Activated naive CD8-positive, alpha-beta T cell treated with anti-CD3 and anti-CD28 coated beads, Interleukin-2, amount 10 ng/mL, durations not matched to agents 7 days and 5 days (primary cell): ENCODE measurements around the gene RIMBP2. TPM values are rescaled to one million over a fixed set of nuclear protein-coding genes. Genes with fewer than 3 reads are reported as not detected.
"Not testable (repeated sequence)": the region's sequence is repeated elsewhere in the genome, so short reads cannot be mapped to it uniquely, and the experiment has no call there.

Experiments
- ATAC-seq: fragments of 150-1000 bp; cut with Tn5 transposase; one replicate; pipeline ENCODE4 v1.10.0; 2021; ENCODE audit warnings: low read depth, moderate library complexity
- POLR2A ChIA-PET: fragments of 350-600 bp; sonication (Branson Sonifier 250); formaldehyde crosslinking; loops from one replicate; lab custom pipeline; 2021; ENCODE audit warnings: antibody characterized with exemption; lab: Charles Lee
- DNase-seq: peaks from one replicate; pipeline ENCODE4 v3.0.0; 2021
- H3K27ac Mint-ChIP-seq: one replicate; pipeline ENCODE4 v1.8.0; 2022; ENCODE audit warnings: mild to moderate bottlenecking, mixed read lengths
- H3K27me3 Mint-ChIP-seq: one replicate; pipeline ENCODE4 v1.8.0; 2022; ENCODE audit warnings: mild to moderate bottlenecking, moderate library complexity, mixed read lengths
- H3K36me3 Mint-ChIP-seq: one replicate; pipeline ENCODE4 v1.8.0; 2021; ENCODE audit warnings: mild to moderate bottlenecking, mixed read lengths
- H3K4me1 Mint-ChIP-seq: one replicate; pipeline ENCODE4 v1.8.0; 2021; ENCODE audit warnings: mixed read lengths
- H3K4me3 Mint-ChIP-seq: one replicate; pipeline ENCODE4 v1.8.0; 2022; ENCODE audit warnings: mild to moderate bottlenecking, moderate library complexity, mixed read lengths
- H3K9me3 Mint-ChIP-seq: one replicate; pipeline ENCODE4 v1.8.0; 2021; ENCODE audit warnings: mixed read lengths
- total RNA-seq, 2 experiments: library from RNA; stranded (reverse); gene quantifications; one replicate each; pipeline ENCODE4 v1.2.3, GENCODE V29; 2021

The RIMBP2 gene
- total RNA-seq, 2 experiments from 2014 or later, result not detected

DNA sequence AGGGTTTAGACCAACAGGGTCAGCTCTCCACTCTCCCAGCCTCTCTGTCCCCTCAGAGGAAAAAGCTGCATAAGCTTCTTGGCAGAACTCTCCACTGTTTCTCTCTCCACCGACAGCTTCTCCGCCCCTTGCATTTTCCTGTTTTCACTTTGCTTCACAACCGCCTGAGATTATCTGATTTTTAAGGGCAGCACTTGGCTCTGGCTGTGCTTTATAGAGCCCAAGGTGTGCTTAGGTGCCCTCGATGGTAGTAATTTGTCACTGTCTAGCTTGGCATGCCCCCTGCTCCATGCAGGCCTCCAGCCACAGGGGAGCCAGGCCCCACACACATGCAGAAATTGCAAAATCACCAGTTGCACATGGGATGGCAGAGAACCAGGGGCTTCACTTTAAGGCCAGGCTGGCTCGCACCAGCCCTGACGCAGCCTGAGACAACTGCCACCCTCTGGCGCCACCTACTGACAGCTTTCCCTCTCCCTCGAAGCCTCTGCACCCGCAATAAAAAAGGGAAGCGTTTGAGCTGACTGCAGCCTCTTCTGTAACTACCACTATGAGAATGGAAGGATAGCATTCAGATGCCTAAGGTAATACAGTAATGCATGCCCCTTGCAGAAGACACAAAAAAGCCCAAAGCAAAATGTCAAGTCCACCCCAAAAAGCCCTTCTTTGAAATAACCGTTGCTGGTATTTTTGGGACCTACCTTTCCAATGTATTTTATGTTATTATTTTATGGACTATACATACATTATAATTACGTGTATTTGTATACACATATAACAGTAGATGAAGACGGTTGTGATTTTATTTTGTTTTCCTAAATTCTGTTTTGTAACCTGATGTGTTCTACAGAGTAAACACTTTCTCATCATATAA, 32.0 kb upstream of the RIMBP2 start:
- Mint-ChIP-seq H3K9me3 (no peaks in the 10 kb centered on the region), H3K4me3 (no peak overlapping the region), H3K4me1 (peaks cover 6% of the 10 kb centered on the region), H3K36me3 (no peaks in the 10 kb centered on the region), H3K27me3 (peaks cover 13% of the 10 kb centered on the region), H3K27ac (no peak overlapping the region)
- POLR2A ChIA-PET, result no interaction called here
- peak; percentile 92 for ATAC-seq
- peak; percentile 78 for DNase-seq

DNA sequence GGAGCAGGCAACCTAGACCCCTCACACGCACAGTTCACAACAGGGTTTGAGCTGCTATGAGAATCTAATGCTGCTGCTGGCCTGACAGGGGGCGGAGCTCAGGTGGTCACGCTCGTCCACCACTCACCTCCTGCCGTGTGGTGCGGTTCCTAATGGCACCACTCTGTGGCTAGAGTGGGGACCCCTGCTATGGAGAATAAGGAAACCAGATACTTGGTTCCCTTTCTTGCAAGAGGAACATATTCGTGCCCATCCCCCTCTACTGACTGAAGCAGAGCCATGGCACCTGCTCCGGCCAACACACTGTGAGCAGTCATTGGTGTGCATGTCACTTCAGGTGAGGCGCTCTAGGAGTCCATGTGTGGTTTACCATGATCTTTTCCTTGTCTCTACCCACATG, 30.4 kb upstream of the RIMBP2 start:
- Mint-ChIP-seq H3K9me3 (no peaks in the 10 kb centered on the region), H3K4me3 (no peak overlapping the region), H3K27ac (no peak overlapping the region), H3K4me1 (peaks cover 3% of the 10 kb centered on the region), H3K27me3 (peaks cover 13% of the 10 kb centered on the region), H3K36me3 (no peaks in the 10 kb centered on the region)
- DNase-seq, result no peak
- POLR2A ChIA-PET, result no interaction called here
- no peak for ATAC-seq

DNA sequence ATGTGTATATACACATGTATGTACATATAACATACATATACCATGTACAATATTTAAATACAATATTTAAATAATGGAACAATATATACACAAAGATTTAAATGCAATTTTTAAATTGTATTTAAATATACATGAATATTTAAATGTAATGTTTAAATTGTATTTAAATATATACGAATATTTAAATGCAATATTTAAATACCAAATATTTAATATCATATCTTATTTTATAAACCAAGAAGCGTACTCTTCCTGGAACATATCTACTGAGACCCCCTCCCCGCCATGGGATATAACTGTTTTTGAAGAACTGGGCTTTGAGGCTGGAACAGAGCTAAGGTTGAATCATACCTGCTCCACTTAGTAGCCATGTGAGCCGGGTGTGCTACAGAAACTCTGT, 29.8 kb upstream of the RIMBP2 start:
- no peak overlapping the region for H3K27ac Mint-ChIP-seq
- H3K36me3 Mint-ChIP-seq, result no peaks in the 10 kb centered on the region
- no peak for DNase-seq
- H3K4me1 Mint-ChIP-seq, result peaks cover 3% of the 10 kb centered on the region
- H3K4me3 Mint-ChIP-seq, result no peak overlapping the region
- POLR2A ChIA-PET, result no interaction called here
- no peak for ATAC-seq
- peaks cover 13% of the 10 kb centered on the region for H3K27me3 Mint-ChIP-seq
- no peaks in the 10 kb centered on the region for H3K9me3 Mint-ChIP-seq

DNA sequence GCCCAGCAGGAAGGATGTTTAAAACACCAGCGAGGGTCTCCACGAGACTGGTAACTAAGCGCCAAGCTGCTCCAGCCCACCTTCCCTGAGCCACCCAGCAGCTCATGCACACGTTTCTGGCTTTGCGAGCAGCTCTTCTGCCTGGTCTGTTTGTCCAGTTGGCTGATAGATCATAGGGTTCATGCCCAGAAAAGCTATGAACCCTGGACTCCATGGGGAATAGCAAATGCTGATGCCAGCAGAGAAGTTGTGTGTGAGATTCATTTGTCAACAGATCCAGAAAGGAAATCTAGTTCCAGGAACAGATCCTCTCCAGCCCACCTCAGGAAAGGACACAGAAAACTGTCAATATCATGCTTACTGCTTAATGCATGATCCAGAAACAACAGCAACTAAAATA, 28.2 kb upstream of the RIMBP2 start:
- ATAC-seq (no peak), DNase-seq (no peak)
- Mint-ChIP-seq H3K9me3 (no peaks in the 10 kb centered on the region), H3K27ac (no peak overlapping the region), H3K27me3 (peaks cover 10% of the 10 kb centered on the region), H3K36me3 (no peaks in the 10 kb centered on the region), H3K4me1 (peaks cover 3% of the 10 kb centered on the region), H3K4me3 (no peak overlapping the region)
- POLR2A ChIA-PET, result no interaction called here

DNA sequence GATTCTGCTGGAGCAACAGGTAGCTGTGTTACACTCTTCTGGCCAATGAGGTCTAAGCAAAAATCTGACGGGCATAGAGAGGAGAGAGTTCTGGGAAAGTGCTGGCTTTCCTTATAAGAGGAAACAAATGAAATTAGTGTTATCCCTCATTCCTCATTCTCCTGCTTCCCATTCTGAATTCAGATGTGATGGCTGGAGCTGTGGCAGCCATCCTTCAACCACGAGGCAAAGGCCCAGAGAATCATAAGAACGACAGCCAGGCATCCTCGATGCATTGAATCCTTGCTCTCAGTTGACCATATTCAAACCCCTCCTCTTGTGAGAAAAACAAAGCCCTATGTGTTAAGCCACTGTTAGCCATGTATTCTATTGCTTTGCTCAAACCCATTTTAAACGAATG, 27.5 kb upstream of the RIMBP2 start:
- no peak for DNase-seq
- Mint-ChIP-seq H3K36me3 (no peaks in the 10 kb centered on the region), H3K9me3 (no peaks in the 10 kb centered on the region), H3K27me3 (peaks cover 10% of the 10 kb centered on the region), H3K27ac (no peak overlapping the region), H3K4me3 (no peak overlapping the region), H3K4me1 (peaks cover 3% of the 10 kb centered on the region)
- ATAC-seq, result no peak
- POLR2A ChIA-PET, result no interaction called here

DNA sequence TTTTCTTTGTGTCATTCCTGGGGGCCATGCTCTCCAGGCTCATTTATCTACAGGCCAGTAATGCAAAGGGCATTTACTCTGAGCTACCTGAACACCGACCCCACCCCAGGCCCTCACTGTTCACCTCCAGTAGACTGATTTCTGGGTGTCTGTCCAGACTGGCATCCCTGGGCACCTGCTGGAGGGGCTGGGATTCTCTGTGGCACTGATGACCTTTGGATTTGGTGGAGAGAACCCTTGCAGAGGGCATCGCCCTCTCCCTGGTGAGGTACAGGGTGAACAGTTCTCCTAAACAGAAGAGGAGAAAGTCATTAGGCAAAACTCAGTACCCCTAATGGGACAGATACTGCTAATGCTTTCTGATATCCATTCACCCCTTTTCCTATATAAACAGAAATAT, 27.1 kb upstream of the RIMBP2 start:
- ATAC-seq (no peak), DNase-seq (no peak)
- POLR2A ChIA-PET, result no interaction called here
- Mint-ChIP-seq H3K27ac (no peak overlapping the region), H3K36me3 (no peaks in the 10 kb centered on the region), H3K4me1 (peaks cover 3% of the 10 kb centered on the region), H3K27me3 (peaks cover 9% of the 10 kb centered on the region), H3K9me3 (no peaks in the 10 kb centered on the region), H3K4me3 (no peak overlapping the region)

DNA sequence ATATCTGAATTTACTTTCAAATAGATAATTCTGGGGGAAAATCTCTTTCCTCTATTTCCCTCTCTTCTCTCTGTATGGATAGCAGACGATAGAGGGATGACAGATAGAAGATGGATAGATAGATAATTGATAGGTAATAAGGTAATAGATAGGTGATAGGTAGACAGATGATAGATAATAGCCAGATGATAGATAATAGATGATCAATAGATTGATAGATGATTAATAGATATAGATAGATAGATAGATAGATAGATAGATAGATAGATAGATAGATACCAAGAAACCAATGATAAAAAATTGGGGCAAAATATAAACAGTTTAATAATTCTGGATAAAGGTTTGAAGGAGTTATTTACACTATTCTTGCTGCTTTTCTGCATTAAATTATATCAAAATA, 26.6 kb upstream of the RIMBP2 start:
- Mint-ChIP-seq H3K27ac (no peak overlapping the region), H3K27me3 (peaks cover 6% of the 10 kb centered on the region), H3K4me1 (no peaks in the 10 kb centered on the region), H3K4me3 (no peak overlapping the region), H3K36me3 (no peaks in the 10 kb centered on the region), H3K9me3 (no peaks in the 10 kb centered on the region)
- no peak for ATAC-seq
- DNase-seq, result no peak
- POLR2A ChIA-PET, result no interaction called here

DNA sequence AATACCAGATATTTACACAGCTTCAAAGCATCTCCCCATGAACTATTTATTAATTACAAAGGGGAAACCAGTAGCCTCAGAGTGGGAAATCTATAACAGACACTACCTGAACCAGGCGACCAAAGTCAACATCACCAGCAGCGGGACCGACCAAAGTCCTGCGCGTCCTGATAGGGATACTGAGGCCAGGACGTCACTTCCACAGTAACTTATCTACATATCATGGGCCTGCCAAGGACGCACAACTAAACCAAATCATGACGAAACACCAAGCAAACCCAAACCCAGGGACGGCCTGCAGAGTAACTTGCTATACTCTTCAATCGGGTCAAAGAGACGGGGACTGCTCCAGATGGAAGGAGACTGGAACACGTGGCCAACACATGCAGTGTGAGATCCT, 26.0 kb upstream of the RIMBP2 start:
- POLR2A ChIA-PET, result no interaction called here
- ATAC-seq, result no peak

DNA sequence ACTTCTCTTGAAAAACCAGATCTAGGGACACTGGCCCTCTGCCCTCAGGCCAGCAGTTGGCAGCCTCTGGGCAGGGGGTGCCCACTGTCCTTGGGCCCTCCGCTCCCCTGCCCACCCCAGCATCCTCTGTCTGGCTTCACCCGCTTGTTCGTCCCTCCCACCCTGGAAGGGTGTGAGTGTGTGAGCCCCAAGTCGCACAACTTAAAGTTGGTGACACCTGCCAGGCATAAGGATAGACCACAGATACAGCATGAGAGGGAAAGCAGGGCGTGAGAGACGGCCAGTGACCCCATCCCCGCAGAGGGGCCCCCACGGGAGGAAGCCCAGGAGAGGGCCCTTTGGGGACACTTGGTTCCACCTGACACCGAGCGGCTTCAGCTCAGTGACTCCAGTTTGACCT, 23.5 kb upstream of the RIMBP2 start:
- Mint-ChIP-seq H3K27me3 (peaks cover 9% of the 10 kb centered on the region), H3K36me3 (no peaks in the 10 kb centered on the region), H3K9me3 (no peaks in the 10 kb centered on the region), H3K4me3 (no peak overlapping the region), H3K4me1 (no peaks in the 10 kb centered on the region), H3K27ac (no peak overlapping the region)
- DNase-seq, result no peak
- POLR2A ChIA-PET, result no interaction called here
- no peak for ATAC-seq

More for the DNA sequence above, 26.0 kb upstream of the RIMBP2 start:
- peaks cover 8% of the 10 kb centered on the region for H3K27me3 Mint-ChIP-seq
- H3K36me3 Mint-ChIP-seq, result no peaks in the 10 kb centered on the region
- no peak overlapping the region for H3K27ac Mint-ChIP-seq
- H3K4me1 Mint-ChIP-seq, result no peaks in the 10 kb centered on the region
- DNase-seq, result no peak
- no peaks in the 10 kb centered on the region for H3K9me3 Mint-ChIP-seq
- H3K4me3 Mint-ChIP-seq, result no peak overlapping the region

DNA sequence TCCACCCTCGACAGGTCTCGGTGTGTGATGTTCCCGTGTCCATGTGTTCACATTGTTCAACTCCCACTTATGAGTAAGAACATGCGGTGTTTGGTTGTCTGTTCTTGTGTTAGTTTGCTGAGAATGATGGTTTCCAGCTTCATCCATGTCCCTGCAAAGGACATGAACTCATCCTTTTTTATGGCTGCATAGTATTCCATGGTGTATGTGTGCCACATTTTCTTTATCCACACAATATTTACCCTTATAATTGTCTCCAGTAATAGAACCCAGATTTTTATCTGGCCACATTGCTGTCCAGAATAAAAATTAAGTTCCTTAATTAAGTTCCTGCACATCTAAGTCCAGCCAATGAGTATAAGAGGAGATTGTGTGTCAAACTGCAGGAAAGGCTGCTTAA, 22.3 kb upstream of the RIMBP2 start:
- H3K27ac Mint-ChIP-seq, H3K4me1 Mint-ChIP-seq, H3K9me3 Mint-ChIP-seq, ATAC-seq, DNase-seq, H3K27me3 Mint-ChIP-seq, H3K4me3 Mint-ChIP-seq, H3K36me3 Mint-ChIP-seq, POLR2A ChIA-PET: not testable (repeated sequence)

DNA sequence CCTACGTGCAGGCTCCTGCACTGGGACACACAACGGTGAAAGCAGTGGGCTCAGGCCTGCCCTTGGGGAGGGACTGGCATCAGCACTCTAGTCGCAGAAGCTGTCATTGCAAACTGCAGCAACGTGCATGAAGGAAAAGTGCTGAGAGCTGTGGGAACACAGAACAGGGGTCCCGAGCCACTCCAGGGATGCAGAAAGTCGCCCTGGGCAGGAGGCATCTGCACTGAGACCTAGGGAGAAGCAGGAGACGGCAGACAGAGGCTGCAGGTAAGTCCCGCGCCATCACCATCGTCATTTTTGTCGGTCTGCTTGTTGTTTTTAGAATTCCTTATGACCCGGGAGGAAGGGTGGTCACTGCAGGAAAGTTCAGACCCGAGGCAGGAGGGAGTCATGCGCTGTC, 21.6 kb upstream of the RIMBP2 start:
- ATAC-seq (no peak), DNase-seq (no peak)
- no peak overlapping the region for H3K27ac Mint-ChIP-seq
- H3K4me1 Mint-ChIP-seq, result no peaks in the 10 kb centered on the region
- H3K9me3 Mint-ChIP-seq, result no peaks in the 10 kb centered on the region
- H3K27me3 Mint-ChIP-seq, result peaks cover 9% of the 10 kb centered on the region
- H3K4me3 Mint-ChIP-seq, result no peak overlapping the region
- H3K36me3 Mint-ChIP-seq, result no peaks in the 10 kb centered on the region
- POLR2A ChIA-PET, result no interaction called here

DNA sequence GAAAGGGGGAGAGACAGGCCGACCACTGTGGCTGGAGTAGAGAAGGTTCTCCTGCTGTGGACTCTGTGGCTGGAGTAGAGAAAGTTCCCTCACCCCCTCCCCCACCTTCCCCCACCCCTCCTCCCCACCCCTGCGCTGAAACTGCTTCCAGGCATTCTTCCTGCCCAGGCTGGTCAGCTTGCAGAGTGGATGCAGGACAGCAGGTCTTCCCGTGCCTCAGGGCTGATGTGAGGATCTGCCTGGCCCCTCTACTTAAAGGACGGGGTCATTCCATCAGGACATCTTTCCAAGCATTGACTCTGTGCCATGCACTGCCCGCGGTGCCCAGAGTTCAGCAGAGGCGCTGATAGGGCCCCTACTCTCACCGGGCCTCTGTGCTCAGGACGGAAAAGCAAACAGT, 13.2 kb upstream of the RIMBP2 start:
- H3K27me3 Mint-ChIP-seq, result peaks cover 2% of the 10 kb centered on the region
- ATAC-seq (no peak), DNase-seq (no peak)
- no peak overlapping the region for H3K27ac Mint-ChIP-seq
- H3K4me3 Mint-ChIP-seq, result no peak overlapping the region
- peaks cover 5% of the 10 kb centered on the region for H3K9me3 Mint-ChIP-seq
- no peaks in the 10 kb centered on the region for H3K36me3 Mint-ChIP-seq
- H3K4me1 Mint-ChIP-seq, result no peaks in the 10 kb centered on the region
- POLR2A ChIA-PET, result no interaction called here

DNA sequence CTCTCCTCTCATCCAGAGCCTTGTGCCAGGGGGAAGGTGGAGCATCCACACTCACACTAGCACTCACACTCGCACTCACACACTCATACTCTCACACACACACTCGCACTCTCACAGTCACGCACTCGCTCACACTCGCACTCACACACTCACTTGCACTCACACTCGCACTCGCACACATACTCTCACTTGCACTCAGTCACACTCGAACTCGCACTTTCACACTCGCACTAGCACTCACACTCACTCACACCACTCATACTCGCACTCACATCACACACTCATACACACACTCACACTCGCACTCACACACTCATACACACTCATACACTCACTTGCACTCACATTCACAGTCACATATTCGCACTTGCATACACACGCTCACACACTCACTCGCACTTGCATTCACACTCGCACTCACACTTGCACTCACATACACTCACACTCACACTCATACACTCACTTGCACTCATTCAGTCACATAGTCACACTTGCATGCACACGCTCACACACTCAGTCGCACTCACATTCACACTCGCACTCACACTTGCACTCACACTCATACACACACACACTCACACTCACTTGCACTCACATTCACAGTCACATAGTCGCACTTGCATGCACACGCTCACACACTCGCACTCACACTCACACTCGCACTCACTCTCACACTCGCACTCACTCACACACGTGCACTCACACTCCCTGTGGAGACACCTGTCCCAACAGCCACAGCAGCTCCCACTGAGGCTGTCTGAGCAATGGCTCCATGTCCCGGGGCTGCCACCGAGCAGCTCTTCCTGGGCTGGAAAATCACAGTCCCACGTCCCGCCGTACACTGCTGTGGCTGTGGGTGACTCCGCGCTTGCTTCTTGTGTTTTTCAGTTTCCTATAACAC, 12.3 kb upstream of the RIMBP2 start:
- Mint-ChIP-seq H3K9me3 (peaks cover 11% of the 10 kb centered on the region), H3K4me3 (no peak overlapping the region), H3K27me3 (peaks cover 2% of the 10 kb centered on the region), H3K4me1 (no peaks in the 10 kb centered on the region), H3K27ac (no peak overlapping the region), H3K36me3 (no peaks in the 10 kb centered on the region)
- ATAC-seq, result no peak
- POLR2A ChIA-PET, result no interaction called here
- no peak for DNase-seq
